AML-193 (cell line): ENCODE results near the gene AACS.
A peak's percentile ranks its signal among the peaks of the same experiment; 100 is the strongest.

Source experiments
- DNase-seq, 2 experiments: peaks; one replicate each; lab custom pipeline; 2025; lab: John Stamatoyannopoulos, UW

Gene AACS

GRCh38 chr12:125185740-125186470 lies 120.7 kb downstream of the AACS start, which contains the start of gene TMEM132B:
TSS of gene TMEM132B (plus strand) at chr12:125186386.
- peak in 1 of 2 experiments; percentile 4 for DNase-seq

GRCh38 chr12:125186471-125187147 lies 121.4 kb downstream of the AACS start:
- no peak for DNase-seq

- DNase-seq: no peak
These were observed 122.0 kb downstream of the AACS start for GRCh38 chr12:125187148-125187745.

GRCh38 chr12:125187780-125188741 lies 122.8 kb downstream of the AACS start:
- DNase-seq: no peak

- DNase-seq: no peak
These were observed 123.8 kb downstream of the AACS start for GRCh38 chr12:125189015-125189414.

- no peak for DNase-seq
These were observed 124.3 kb downstream of the AACS start for GRCh38 chr12:125189502-125189901.

- no peak for DNase-seq
These were observed 126.3 kb downstream of the AACS start for GRCh38 chr12:125191361-125192087.

- no peak for DNase-seq
These were observed 127.5 kb downstream of the AACS start for GRCh38 chr12:125192690-125193221.
